DOHH2 (cell line): ENCODE data around the gene TYMS.
A peak's percentile ranks its signal among the peaks of the same experiment; 100 is the strongest.

Source experiments
- H3F3A ChIP-seq: fragments of 200-600 bp; sonication (generic), shearing (Covaris generic); 2 replicates; pipeline ENCODE4 v1.6.0; 2016; ENCODE audit warnings: antibody characterized with exemption, mild to moderate bottlenecking; ENCODE audit not compliant: control insufficient read depth, insufficient read depth
- H3K27ac ChIP-seq: fragments of 200-600 bp; sonication (generic); 2 replicates; pipeline ENCODE4 v1.5.1; 2014; ENCODE audit warnings: low read depth, mild to moderate bottlenecking, low read length, moderate library complexity
- H3K27me3 ChIP-seq: fragments of 200-600 bp; sonication (generic); 2 replicates; pipeline ENCODE4 v1.6.1; 2014; ENCODE audit warnings: mild to moderate bottlenecking, low read length, mixed read lengths; ENCODE audit not compliant: control insufficient read depth
- H3K36me3 ChIP-seq: fragments of 200-600 bp; sonication (generic); 2 replicates; pipeline ENCODE4 v1.6.1; 2014; ENCODE audit warnings: mild to moderate bottlenecking, low read length, moderate library complexity, mixed read lengths; ENCODE audit not compliant: control insufficient read depth
- H3K4me1 ChIP-seq: fragments of 200-600 bp; sonication (generic); 2 replicates; pipeline ENCODE4 v1.6.1; 2014; ENCODE audit warnings: mild to moderate bottlenecking, low read length, mixed read lengths; ENCODE audit not compliant: control insufficient read depth
- H3K4me2 ChIP-seq: fragments of 200-600 bp; sonication (generic); 2 replicates; pipeline ENCODE4 v1.6.0; 2014; ENCODE audit warnings: mild to moderate bottlenecking, low read length, moderate library complexity
- H3K4me3 ChIP-seq: fragments of 200-600 bp; sonication (generic); 2 replicates; pipeline ENCODE4 v1.5.1; 2014; ENCODE audit warnings: mild to moderate bottlenecking, low read length, mixed read lengths
- H3K79me2 ChIP-seq: fragments of 200-600 bp; sonication (generic); 2 replicates; pipeline ENCODE4 v1.6.1; 2014; ENCODE audit warnings: mild to moderate bottlenecking, low read length, mixed read lengths; ENCODE audit not compliant: control insufficient read depth
- H3K9me2 ChIP-seq: fragments of 200-600 bp; sonication (generic); replicated peaks from 2 replicates; pipeline ENCODE4 v1.6.1; 2014; ENCODE audit warnings: mild to moderate bottlenecking, low read length, mixed read lengths; ENCODE audit not compliant: control insufficient read depth
- H3K9me3 ChIP-seq: fragments of 200-600 bp; sonication (generic); 2 replicates; pipeline ENCODE4 v1.6.1; 2014; ENCODE audit warnings: antibody characterized with exemption, low read length, mixed read lengths; ENCODE audit not compliant: control insufficient read depth, insufficient read depth
- H4K20me1 ChIP-seq: fragments of 200-600 bp; sonication (generic); 2 replicates; pipeline ENCODE4 v1.6.0; 2014; ENCODE audit warnings: low read depth, mild to moderate bottlenecking, antibody characterized with exemption, low read length, moderate library complexity; ENCODE audit not compliant: control insufficient read depth, insufficient read depth
- EZH2phosphoT487 ChIP-seq: fragments of 200-600 bp; sonication (generic); IDR thresholded peaks from 2 replicates; pipeline ENCODE4 v1.6.1; 2017; ENCODE audit warnings: borderline replicate concordance, mild to moderate bottlenecking, antibody characterized with exemption, low read length, moderate library complexity, mixed read lengths
- TF ChIP-seq, protein P1 (sequence below): fragments of 200-600 bp; sonication (generic); IDR thresholded peaks from one replicate; pipeline ENCODE4 v1.5.1; 2014; ENCODE audit warnings: antibody characterized with exemption, mild to moderate bottlenecking, low read depth, low read length; ENCODE audit not compliant: poor library complexity, severe bottlenecking

TYMS gene

DNA sequence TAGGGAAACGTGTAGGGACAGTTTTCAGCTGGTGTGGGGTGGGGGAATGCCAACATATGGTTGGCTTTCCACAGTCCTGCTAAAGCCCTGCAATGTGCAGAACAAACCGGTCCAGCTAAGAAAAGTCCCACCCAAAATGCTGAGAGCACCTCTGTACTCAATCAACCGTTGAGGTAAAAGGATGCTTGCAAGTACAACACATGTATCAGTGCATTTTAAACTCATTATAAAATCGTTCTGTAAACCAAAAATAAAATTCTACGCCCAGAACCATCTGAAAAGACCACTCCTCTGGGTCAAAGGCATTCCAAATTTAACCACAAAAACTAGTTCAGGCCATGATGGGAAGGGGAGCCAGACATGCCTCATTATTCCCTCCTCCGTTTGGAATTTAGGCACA, 2.0 kb upstream of the TYMS start:
- TF ChIP-seq, protein P1, sequence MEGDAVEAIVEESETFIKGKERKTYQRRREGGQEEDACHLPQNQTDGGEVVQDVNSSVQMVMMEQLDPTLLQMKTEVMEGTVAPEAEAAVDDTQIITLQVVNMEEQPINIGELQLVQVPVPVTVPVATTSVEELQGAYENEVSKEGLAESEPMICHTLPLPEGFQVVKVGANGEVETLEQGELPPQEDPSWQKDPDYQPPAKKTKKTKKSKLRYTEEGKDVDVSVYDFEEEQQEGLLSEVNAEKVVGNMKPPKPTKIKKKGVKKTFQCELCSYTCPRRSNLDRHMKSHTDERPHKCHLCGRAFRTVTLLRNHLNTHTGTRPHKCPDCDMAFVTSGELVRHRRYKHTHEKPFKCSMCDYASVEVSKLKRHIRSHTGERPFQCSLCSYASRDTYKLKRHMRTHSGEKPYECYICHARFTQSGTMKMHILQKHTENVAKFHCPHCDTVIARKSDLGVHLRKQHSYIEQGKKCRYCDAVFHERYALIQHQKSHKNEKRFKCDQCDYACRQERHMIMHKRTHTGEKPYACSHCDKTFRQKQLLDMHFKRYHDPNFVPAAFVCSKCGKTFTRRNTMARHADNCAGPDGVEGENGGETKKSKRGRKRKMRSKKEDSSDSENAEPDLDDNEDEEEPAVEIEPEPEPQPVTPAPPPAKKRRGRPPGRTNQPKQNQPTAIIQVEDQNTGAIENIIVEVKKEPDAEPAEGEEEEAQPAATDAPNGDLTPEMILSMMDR = no peak
- TF ChIP-seq EZH2phosphoT487 = no peak
- Histone ChIP-seq H3K9me3 (peaks cover 8% of the 10 kb centered on the region; the same call in 1 of the 2 replicates), H3F3A (no peaks in the 10 kb centered on the region), H3K4me2 (peak overlapping the region; percentile 88), H3K27me3 (no peaks in the 10 kb centered on the region), H3K9me2 (no peaks in the 10 kb centered on the region), H3K4me1 (peaks cover 39% of the 10 kb centered on the region), H3K79me2 (peaks cover 68% of the 10 kb centered on the region), H3K27ac (no peak overlapping the region), H4K20me1 (peaks cover 4% of the 10 kb centered on the region; the same call in 1 of the 2 replicates), H3K4me3 (peak overlapping the region; percentile 79; the same call in 1 of the 2 replicates), H3K36me3 (peaks cover 28% of the 10 kb centered on the region)

DNA sequence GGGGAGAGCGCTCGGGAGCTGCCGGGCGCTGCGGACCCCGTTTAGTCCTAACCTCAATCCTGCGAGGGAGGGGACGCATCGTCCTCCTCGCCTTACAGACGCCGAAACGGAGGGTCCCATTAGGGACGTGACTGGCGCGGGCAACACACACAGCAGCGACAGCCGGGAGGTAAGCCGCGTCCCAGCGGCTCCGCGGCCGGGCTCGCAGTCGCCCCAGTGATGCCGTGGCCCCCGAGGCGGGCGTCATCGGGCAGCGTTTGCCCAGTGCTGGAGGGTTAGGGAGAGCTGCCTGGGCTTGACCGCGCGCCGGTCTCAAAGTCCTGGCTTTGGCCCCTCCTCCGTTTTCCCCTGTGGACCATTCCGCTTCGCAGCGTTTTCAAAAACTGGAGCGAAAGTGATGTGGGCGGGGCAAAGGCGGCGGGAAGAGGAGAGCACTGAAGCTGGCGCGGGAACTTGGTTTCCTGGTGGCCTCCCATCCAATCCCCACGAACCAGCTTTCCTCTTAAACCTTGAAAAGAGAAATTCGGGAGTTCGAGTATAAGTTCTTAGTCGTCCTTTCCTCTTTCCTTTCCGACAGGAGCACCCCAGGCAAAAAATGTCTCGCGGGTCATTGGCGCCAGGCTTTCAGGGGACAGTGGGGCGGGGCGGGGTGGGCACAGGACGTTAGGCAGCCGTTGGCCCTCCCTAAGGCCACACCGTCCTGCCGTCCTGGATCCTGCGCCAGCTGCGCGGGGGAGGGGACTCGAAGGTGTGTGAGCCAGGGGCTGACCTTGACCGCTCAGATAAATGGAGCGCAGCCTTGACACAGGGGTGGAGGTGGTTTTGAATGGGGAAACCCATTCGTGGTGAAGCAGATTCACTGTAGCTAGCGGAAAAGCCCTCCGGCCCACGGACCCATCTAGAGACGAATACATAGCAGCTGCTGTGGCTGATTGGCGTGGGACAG, 821 bp downstream of the TYMS start:
- TF ChIP-seq EZH2phosphoT487 = no peak
- TF ChIP-seq, protein P1 = no peak
- peaks cover 33% of the 10 kb centered on the region for H3K4me1 ChIP-seq
- no peaks in the 10 kb centered on the region for H4K20me1 ChIP-seq
- H3K4me3 ChIP-seq = peak overlapping the region; percentile 79
- peaks cover 86% of the 10 kb centered on the region for H3K79me2 ChIP-seq
- peak overlapping the region; percentile 76 for H3K27ac ChIP-seq
- H3K9me3 ChIP-seq = peaks cover 18% of the 10 kb centered on the region; the same call in 1 of the 2 replicates
- peaks cover 47% of the 10 kb centered on the region for H3K36me3 ChIP-seq
- H3K27me3 ChIP-seq = no peaks in the 10 kb centered on the region
- H3K4me2 ChIP-seq = peak overlapping the region; percentile 88
- no peaks in the 10 kb centered on the region for H3K9me2 ChIP-seq
- no peaks in the 10 kb centered on the region for H3F3A ChIP-seq

DNA sequence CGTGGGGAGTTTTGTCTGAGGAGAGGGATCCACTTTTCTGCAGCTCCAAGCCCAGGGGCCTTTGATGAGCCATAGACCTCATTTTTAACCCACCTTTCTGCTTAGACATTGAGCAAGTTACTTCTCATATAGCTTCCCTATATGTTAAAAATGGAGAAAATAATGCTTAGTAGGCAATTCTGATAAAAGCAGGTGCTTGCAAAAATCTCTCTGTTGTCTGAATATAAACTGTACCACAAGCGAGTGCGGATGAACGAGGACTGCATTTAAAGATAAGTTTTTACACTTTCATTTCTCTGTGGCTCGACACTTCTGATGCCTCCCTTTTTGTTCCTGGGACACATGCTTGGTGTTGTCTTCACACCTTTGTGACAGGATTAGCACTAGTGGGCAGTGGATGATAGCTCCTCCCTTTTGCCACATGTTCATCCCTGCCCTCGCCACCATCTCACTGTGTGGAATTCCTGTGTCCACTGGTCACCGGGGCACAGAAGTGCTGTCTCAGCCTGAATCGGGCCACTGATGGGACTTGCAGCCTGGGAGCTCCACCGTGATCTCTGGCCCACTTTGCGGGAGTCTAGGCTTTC, 1.6 kb downstream of the TYMS start:
- peaks cover 33% of the 10 kb centered on the region for H3K4me1 ChIP-seq
- no peak for TF ChIP-seq EZH2phosphoT487
- TF ChIP-seq, protein P1 = no peak
- peaks cover 18% of the 10 kb centered on the region; the same call in 1 of the 2 replicates for H3K9me3 ChIP-seq
- no peaks in the 10 kb centered on the region for H3K27me3 ChIP-seq
- H3K9me2 ChIP-seq = no peaks in the 10 kb centered on the region
- H4K20me1 ChIP-seq = no peaks in the 10 kb centered on the region
- peak overlapping the region; percentile 79 for H3K4me3 ChIP-seq
- H3K79me2 ChIP-seq = peaks cover 79% of the 10 kb centered on the region
- no peaks in the 10 kb centered on the region for H3F3A ChIP-seq
- H3K27ac ChIP-seq = peak overlapping the region; percentile 76
- peak overlapping the region; percentile 88 for H3K4me2 ChIP-seq
- H3K36me3 ChIP-seq = peaks cover 47% of the 10 kb centered on the region
